ENCODE data around the gene UQCC5. TPM values are rescaled to one million over a fixed set of nuclear protein-coding genes. Genes with fewer than 3 reads are reported as not detected.

Gene UQCC5
- polyA plus RNA-seq, 1 experiment: 9.5 TPM

GRCh38 chr3:52493232-52494017, 43.0 kb upstream of the UQCC5 start:
- no peak for DNase-seq (ENCODE audit: low read depth, low spot score)
- CTCF ChIA-PET: no interaction called here
- Histone ChIP-seq H3K9me3 (ENCODE audit: control insufficient read depth, insufficient read depth, low read length) (no peaks in the 10 kb centered on the region), H3K27me3 (ENCODE audit: control insufficient read depth, insufficient read depth, low read length) (no peaks in the 10 kb centered on the region), H3K27ac (ENCODE audit: low read depth, low read length) (no peak overlapping the region), H3K4me3 (ENCODE audit: low read depth, low read length) (no peak overlapping the region)
- POLR2A ChIA-PET: no interaction called here
- no peak for TF ChIP-seq CTCF (IDR thresholded peaks at IDR 0.05; ENCODE audit: low read depth, low read length)

GRCh38 chr3:52494445-52494844, 42.0 kb upstream of the UQCC5 start:
- H3K27ac ChIP-seq (ENCODE audit: low read depth, low read length): no peak overlapping the region
- POLR2A ChIA-PET: interaction anchor here (1.0 kb wide), 1 partner anchor 42 kb away, joined by 3 read pairs; the partner anchor contains the start of gene UQCC5
- CTCF ChIA-PET: no interaction called here
- H3K4me3 ChIP-seq (ENCODE audit: low read depth, low read length): no peak overlapping the region
- H3K27me3 ChIP-seq (ENCODE audit: control insufficient read depth, insufficient read depth, low read length): no peaks in the 10 kb centered on the region
- no peak for DNase-seq (ENCODE audit: low read depth, low spot score)
- TF ChIP-seq CTCF (IDR thresholded peaks at IDR 0.05; ENCODE audit: low read depth, low read length): no peak
- no peaks in the 10 kb centered on the region for H3K9me3 ChIP-seq (ENCODE audit: control insufficient read depth, insufficient read depth, low read length)

GRCh38 chr3:52494886-52495495, 41.4 kb upstream of the UQCC5 start, which contains the start of gene STAB1:
Gene STAB1 (plus strand): TSS chr3:52495338. CDS start chr3:52495414, 76 bp downstream.
- Histone ChIP-seq H3K9me3 (ENCODE audit: control insufficient read depth, insufficient read depth, low read length) (no peaks in the 10 kb centered on the region), H3K27me3 (ENCODE audit: control insufficient read depth, insufficient read depth, low read length) (no peaks in the 10 kb centered on the region), H3K27ac (ENCODE audit: low read depth, low read length) (no peak within 1 kb of the TSS), H3K4me3 (ENCODE audit: low read depth, low read length) (no peak within 1 kb of the TSS)
- DNase-seq (ENCODE audit: low read depth, low spot score): no peak
- POLR2A ChIA-PET: interaction anchor here (1.0 kb wide), 1 partner anchor 41 kb away, joined by 3 read pairs; the partner anchor contains the start of gene UQCC5
- TF ChIP-seq CTCF (IDR thresholded peaks at IDR 0.05; ENCODE audit: low read depth, low read length): no peak
- CTCF ChIA-PET: no interaction called here

- no peak for TF ChIP-seq CTCF (IDR thresholded peaks at IDR 0.05; ENCODE audit: low read depth, low read length)
- no peaks in the 10 kb centered on the region for H3K27me3 ChIP-seq (ENCODE audit: control insufficient read depth, insufficient read depth, low read length)
- H3K27ac ChIP-seq (ENCODE audit: low read depth, low read length): no peak overlapping the region
- DNase-seq (ENCODE audit: low read depth, low spot score): no peak
- no peak overlapping the region for H3K4me3 ChIP-seq (ENCODE audit: low read depth, low read length)
- no peaks in the 10 kb centered on the region for H3K9me3 ChIP-seq (ENCODE audit: control insufficient read depth, insufficient read depth, low read length)
- ChIA-PET CTCF (no interaction called here), POLR2A (no interaction called here)
These were observed 40.4 kb upstream of the UQCC5 start for GRCh38 chr3:52495777-52496602.

All from AG04450 (cell line).